ENCODE data around the gene DPF3. TPM values are rescaled to one million over a fixed set of nuclear protein-coding genes. Genes with fewer than 3 reads are reported as not detected.

The DPF3 gene
- total RNA-seq, 1 experiment from 2014 or later = 1.9 TPM

GRCh38 chr14:72851635-72852034 lies 42.3 kb downstream of the DPF3 start:
- no TSS peak for BruUV-seq (replicated peaks)
- CTCF ChIA-PET = interaction anchor here (0.7 kb wide), 1 partner anchor 21 kb away, joined by 3 read pairs; no protein-coding TSS in a partner anchor
- POLR2A ChIA-PET = no interaction called here
- H3K4me3 Mint-ChIP-seq (ENCODE audit: unreplicated experiment) = no peak overlapping the region
- intact Hi-C loops (cut with micrococcal nuclease) = no loop called here
- peaks cover 8% of the 10 kb centered on the region for H3K4me1 Mint-ChIP-seq (ENCODE audit: insufficient read depth, unreplicated experiment)
- no peak for TF ChIP-seq CTCF (IDR thresholded peaks at IDR 0.05; ENCODE audit: unreplicated experiment)
- no peak overlapping the region for H3K27ac Mint-ChIP-seq (ENCODE audit: low read depth, unreplicated experiment)
- no peaks in the 10 kb centered on the region for H3K36me3 Mint-ChIP-seq (ENCODE audit: insufficient read depth, unreplicated experiment)
- H3K9me3 Mint-ChIP-seq (ENCODE audit: unreplicated experiment) = no peaks in the 10 kb centered on the region
- DNase-seq (ENCODE audit: unreplicated experiment) = no peak
- no peaks in the 10 kb centered on the region for H3K27me3 Mint-ChIP-seq (ENCODE audit: insufficient read depth, unreplicated experiment)

GRCh38 chr14:72850360-72850759 lies 43.5 kb downstream of the DPF3 start:
- POLR2A ChIA-PET = no interaction called here
- Mint-ChIP-seq H3K36me3 (ENCODE audit: insufficient read depth, unreplicated experiment) (no peaks in the 10 kb centered on the region), H3K27ac (ENCODE audit: low read depth, unreplicated experiment) (no peak overlapping the region), H3K4me1 (ENCODE audit: insufficient read depth, unreplicated experiment) (no peaks in the 10 kb centered on the region), H3K27me3 (ENCODE audit: insufficient read depth, unreplicated experiment) (no peaks in the 10 kb centered on the region), H3K4me3 (ENCODE audit: unreplicated experiment) (no peak overlapping the region), H3K9me3 (ENCODE audit: unreplicated experiment) (no peaks in the 10 kb centered on the region)
- CTCF ChIA-PET = no interaction called here
- TF ChIP-seq CTCF (IDR thresholded peaks at IDR 0.05; ENCODE audit: unreplicated experiment) = no peak
- intact Hi-C loops (cut with micrococcal nuclease) = no loop called here
- BruUV-seq (replicated peaks) = no TSS peak
- DNase-seq (ENCODE audit: unreplicated experiment) = no peak

GRCh38 chr14:72849222-72849621 lies 44.7 kb downstream of the DPF3 start:
- CTCF ChIA-PET = no interaction called here
- intact Hi-C loops (cut with micrococcal nuclease) = no loop called here
- Mint-ChIP-seq H3K36me3 (ENCODE audit: insufficient read depth, unreplicated experiment) (no peaks in the 10 kb centered on the region), H3K4me1 (ENCODE audit: insufficient read depth, unreplicated experiment) (no peaks in the 10 kb centered on the region), H3K27me3 (ENCODE audit: insufficient read depth, unreplicated experiment) (no peaks in the 10 kb centered on the region), H3K9me3 (ENCODE audit: unreplicated experiment) (no peaks in the 10 kb centered on the region), H3K4me3 (ENCODE audit: unreplicated experiment) (no peak overlapping the region), H3K27ac (ENCODE audit: low read depth, unreplicated experiment) (no peak overlapping the region)
- no peak for TF ChIP-seq CTCF (IDR thresholded peaks at IDR 0.05; ENCODE audit: unreplicated experiment)
- POLR2A ChIA-PET = no interaction called here
- no peak for DNase-seq (ENCODE audit: unreplicated experiment)
- BruUV-seq (replicated peaks) = no TSS peak

- no peak for TF ChIP-seq CTCF (IDR thresholded peaks at IDR 0.05; ENCODE audit: unreplicated experiment)
- ChIA-PET POLR2A (no interaction called here), CTCF (no interaction called here)
- Mint-ChIP-seq H3K4me3 (ENCODE audit: unreplicated experiment) (no peak overlapping the region), H3K9me3 (ENCODE audit: unreplicated experiment) (no peaks in the 10 kb centered on the region), H3K27ac (ENCODE audit: low read depth, unreplicated experiment) (no peak overlapping the region), H3K36me3 (ENCODE audit: insufficient read depth, unreplicated experiment) (no peaks in the 10 kb centered on the region), H3K4me1 (ENCODE audit: insufficient read depth, unreplicated experiment) (no peaks in the 10 kb centered on the region), H3K27me3 (ENCODE audit: insufficient read depth, unreplicated experiment) (no peaks in the 10 kb centered on the region)
- BruUV-seq (replicated peaks) = no TSS peak
- intact Hi-C loops (cut with micrococcal nuclease) = no loop called here
- peak; percentile 1 for DNase-seq (ENCODE audit: unreplicated experiment)
These were observed 46.2 kb downstream of the DPF3 start for GRCh38 chr14:72847721-72848120.
